OCI-LY1 (cell line): ENCODE results near the gene LMO1.

Experiments used
- EZH2 ChIP-seq: fragments of 200-600 bp; sonication (generic), shearing (Covaris generic); IDR thresholded peaks from 2 replicates; pipeline ENCODE4 v1.8.0; 2017; ENCODE audit warnings: borderline replicate concordance, mixed run types, mild to moderate bottlenecking, antibody characterized with exemption, low read length, moderate library complexity, mixed read lengths
- TF ChIP-seq, protein P1 (sequence below): fragments of 200-600 bp; sonication (generic), shearing (Covaris generic); IDR thresholded peaks from 2 replicates; pipeline ENCODE4 v1.5.1; 2017; ENCODE audit warnings: mild to moderate bottlenecking, antibody characterized with exemption, low read length, moderate library complexity, mixed read lengths

- no peak for TF ChIP-seq EZH2
- TF ChIP-seq, protein P1, sequence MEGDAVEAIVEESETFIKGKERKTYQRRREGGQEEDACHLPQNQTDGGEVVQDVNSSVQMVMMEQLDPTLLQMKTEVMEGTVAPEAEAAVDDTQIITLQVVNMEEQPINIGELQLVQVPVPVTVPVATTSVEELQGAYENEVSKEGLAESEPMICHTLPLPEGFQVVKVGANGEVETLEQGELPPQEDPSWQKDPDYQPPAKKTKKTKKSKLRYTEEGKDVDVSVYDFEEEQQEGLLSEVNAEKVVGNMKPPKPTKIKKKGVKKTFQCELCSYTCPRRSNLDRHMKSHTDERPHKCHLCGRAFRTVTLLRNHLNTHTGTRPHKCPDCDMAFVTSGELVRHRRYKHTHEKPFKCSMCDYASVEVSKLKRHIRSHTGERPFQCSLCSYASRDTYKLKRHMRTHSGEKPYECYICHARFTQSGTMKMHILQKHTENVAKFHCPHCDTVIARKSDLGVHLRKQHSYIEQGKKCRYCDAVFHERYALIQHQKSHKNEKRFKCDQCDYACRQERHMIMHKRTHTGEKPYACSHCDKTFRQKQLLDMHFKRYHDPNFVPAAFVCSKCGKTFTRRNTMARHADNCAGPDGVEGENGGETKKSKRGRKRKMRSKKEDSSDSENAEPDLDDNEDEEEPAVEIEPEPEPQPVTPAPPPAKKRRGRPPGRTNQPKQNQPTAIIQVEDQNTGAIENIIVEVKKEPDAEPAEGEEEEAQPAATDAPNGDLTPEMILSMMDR: peak; percentile 66
These were observed 54.4 kb downstream of the LMO1 start for GRCh38 chr11:8209208-8209807.
